HG03571 (cell line): ENCODE measurements around the gene FAS.

ENCODE experiments used
- ATAC-seq: cut with Tn5 transposase; IDR thresholded peaks from one replicate; pipeline ENCODE4 v1.9.1; 2021; ENCODE audit not compliant: unreplicated experiment

Gene FAS

GRCh38 chr10:89032141-89032891 is 41.7 kb downstream of the FAS start:
- ATAC-seq: peak; percentile 47

- no peak for ATAC-seq
These were observed 44.9 kb downstream of the FAS start for GRCh38 chr10:89035461-89035860.

- no peak for ATAC-seq
These were observed 46.5 kb downstream of the FAS start for GRCh38 chr10:89037096-89037495.

- no peak for ATAC-seq
These were observed 52.0 kb downstream of the FAS start for GRCh38 chr10:89042562-89042961.

GRCh38 chr10:89043052-89043451 is 52.5 kb downstream of the FAS start:
- ATAC-seq: no peak

GRCh38 chr10:89047397-89047796 is 56.8 kb downstream of the FAS start:
- ATAC-seq: no peak

- ATAC-seq: no peak
These were observed 61.0 kb downstream of the FAS start for GRCh38 chr10:89051593-89051992.

GRCh38 chr10:89053555-89053954 is 63.0 kb downstream of the FAS start:
- no peak for ATAC-seq

- no peak for ATAC-seq
These were observed 64.6 kb downstream of the FAS start for GRCh38 chr10:89055159-89055558.

GRCh38 chr10:89062861-89063260 is 72.3 kb downstream of the FAS start:
- ATAC-seq: no peak

GRCh38 chr10:89063465-89063864 is 72.9 kb downstream of the FAS start:
- ATAC-seq: no peak

GRCh38 chr10:89064748-89065147 is 74.2 kb downstream of the FAS start:
- no peak for ATAC-seq
